Measurements from ENCODE around the gene TARBP2.
A peak's percentile ranks its signal among the peaks of the same experiment; 100 is the strongest.

The TARBP2 gene

GRCh38 chr12:53476769-53477209 is 24.3 kb upstream of the TARBP2 start:
- no peak for DNase-seq (ENCODE audit: low read depth)

- DNase-seq (ENCODE audit: low read depth) = peak; percentile 30
These were observed 22.2 kb upstream of the TARBP2 start for GRCh38 chr12:53478865-53479264.

- DNase-seq (ENCODE audit: low read depth) = no peak
These were observed 21.8 kb upstream of the TARBP2 start for GRCh38 chr12:53479331-53479730.

- DNase-seq (ENCODE audit: low read depth) = no peak
These were observed 20.3 kb upstream of the TARBP2 start for GRCh38 chr12:53480491-53481442.

GRCh38 chr12:53481458-53481857 is 19.6 kb upstream of the TARBP2 start:
- DNase-seq (ENCODE audit: low read depth) = peak; percentile 79

GRCh38 chr12:53481939-53482586 is 19.0 kb upstream of the TARBP2 start:
- DNase-seq (ENCODE audit: low read depth) = no peak

- DNase-seq (ENCODE audit: low read depth) = no peak
These were observed 18.4 kb upstream of the TARBP2 start for GRCh38 chr12:53482626-53483168.

- DNase-seq (ENCODE audit: low read depth) = no peak
These were observed 17.7 kb upstream of the TARBP2 start for GRCh38 chr12:53483225-53483978.

GRCh38 chr12:53483979-53484377 is 17.1 kb upstream of the TARBP2 start:
- DNase-seq (ENCODE audit: low read depth) = no peak

- DNase-seq (ENCODE audit: low read depth) = no peak
These were observed 16.2 kb upstream of the TARBP2 start for GRCh38 chr12:53484686-53485575.

GRCh38 chr12:53485955-53486735 is 14.9 kb upstream of the TARBP2 start:
- DNase-seq (ENCODE audit: low read depth) = no peak

- DNase-seq (ENCODE audit: low read depth) = no peak
These were observed 14.2 kb upstream of the TARBP2 start for GRCh38 chr12:53486736-53487487.

GRCh38 chr12:53489242-53489864 is 11.7 kb upstream of the TARBP2 start:
- no peak for DNase-seq (ENCODE audit: low read depth)

- DNase-seq (ENCODE audit: low read depth) = no peak
These were observed 8.9 kb upstream of the TARBP2 start for GRCh38 chr12:53492188-53492587.

- DNase-seq (ENCODE audit: low read depth) = peak; percentile 88
These were observed 8.1 kb upstream of the TARBP2 start for GRCh38 chr12:53492830-53493609.

GRCh38 chr12:53493610-53494391 is 7.3 kb upstream of the TARBP2 start:
- no peak for DNase-seq (ENCODE audit: low read depth)
